Gastrocnemius medialis (tissue), 4 donors: Measurements from ENCODE around the gene DPP3. TPM values are rescaled to one million over a fixed set of nuclear protein-coding genes. Genes with fewer than 3 reads are reported as not detected.
A peak's percentile ranks its signal among the peaks of the same experiment; 100 is the strongest.

Experiments used
- ATAC-seq, 2 donors: fragments of 150-250 bp; one replicate each; pipeline ENCODE4 v1.9.1; 2016
- DNase-seq, 2 donors: peaks; one replicate each; pipeline ENCODE4 v3.0.0-alpha.2; 2019
- H3K27ac ChIP-seq, 4 donors: fragments of 200-600 bp; sonication (generic); 1 replicate in 1 of 4; 2 replicates in 3 of 4; pipeline ENCODE4 v1.5.1; 2016 to 2018; ENCODE audit warnings: mild to moderate bottlenecking in 2 of 4, moderate library complexity in 1 of 4
- H3K27me3 ChIP-seq, 3 donors: fragments of 200-600 bp; sonication (generic) in 2 of 3; 1 replicate in 1 of 3; 2 replicates in 2 of 3; pipeline versions ENCODE4 v1.5.1 to v1.6.0; 2016 to 2019; ENCODE audit warnings: mild to moderate bottlenecking in 1 of 3, moderate library complexity in 1 of 3
- H3K36me3 ChIP-seq, 2 donors: fragments of 200-600 bp; sonication (generic) in 1 of 2; one replicate each; pipeline ENCODE4 v1.5.1; 2017 to 2018
- H3K4me1 ChIP-seq, 2 donors: fragments of 200-600 bp; sonication (generic) in 1 of 2; one replicate each; pipeline ENCODE4 v1.5.1; 2016 to 2017; ENCODE audit warnings: mild to moderate bottlenecking in 2 of 2
- H3K4me3 ChIP-seq, 4 donors: fragments of 200-600 bp; sonication (generic) in 3 of 4; 1 replicate in 1 of 4; 2 replicates in 3 of 4; pipeline ENCODE4 v1.5.1; 2016 to 2019; ENCODE audit warnings: mild to moderate bottlenecking in 2 of 4
- H3K9me3 ChIP-seq, 3 donors: fragments of 200-600 bp; sonication (generic) in 2 of 3; 1 replicate in 1 of 3; 2 replicates in 2 of 3; pipeline ENCODE4 v1.5.1; 2016 to 2019
- POLR2A ChIP-seq, 2 donors: fragments of 450-650 bp; IDR thresholded peaks; one replicate each; pipeline ENCODE4 v1.6.1; 2017; ENCODE audit warnings: antibody characterized with exemption in 2 of 2, mild to moderate bottlenecking in 2 of 2, moderate library complexity in 2 of 2
- in situ Hi-C, 4 donors: fragments of 200-750 bp; cut with MboI; loops; one replicate each; pipeline versions ENCODE4 v1.15.0 to v1.8.0; 2017; ENCODE audit warnings: low sequenced_read_pairs in 4 of 4
- intact Hi-C: fragments of 100-400 bp; cut with DNase I; formaldehyde crosslinking; loops from one replicate; pipeline ENCODE4 v1.15.1; 2023; ENCODE audit warnings: low total_unique reads
- total RNA-seq, 4 donors: library from RNA; depleted of rRNA; stranded (reverse); fragments of >200 nt; gene quantifications; one replicate each; pipeline versions ENCODE4 v1.1.0 to v1.2.3, GENCODE V29; 2016
- TF ChIP-seq, protein P1 (sequence below), 5 experiments: fragments of 450-650 bp in 3 of 5; fragments of 200-600 bp in 2 of 5; sonication (generic) in 2 of 5; IDR thresholded peaks in 4 of 5; conservative IDR thresholded peaks in 1 of 5; 1 replicate in 4 of 5; 2 replicates in 1 of 5; pipeline ENCODE4 v1.5.1; 2016 to 2019; ENCODE audit warnings: antibody characterized with exemption in 5 of 5, mild to moderate bottlenecking in 3 of 5, moderate library complexity in 3 of 5

The DPP3 gene
- total RNA-seq, 4 donors from 2014 or later, result 28.5 to 58.5 (median 37.4) TPM

DNA sequence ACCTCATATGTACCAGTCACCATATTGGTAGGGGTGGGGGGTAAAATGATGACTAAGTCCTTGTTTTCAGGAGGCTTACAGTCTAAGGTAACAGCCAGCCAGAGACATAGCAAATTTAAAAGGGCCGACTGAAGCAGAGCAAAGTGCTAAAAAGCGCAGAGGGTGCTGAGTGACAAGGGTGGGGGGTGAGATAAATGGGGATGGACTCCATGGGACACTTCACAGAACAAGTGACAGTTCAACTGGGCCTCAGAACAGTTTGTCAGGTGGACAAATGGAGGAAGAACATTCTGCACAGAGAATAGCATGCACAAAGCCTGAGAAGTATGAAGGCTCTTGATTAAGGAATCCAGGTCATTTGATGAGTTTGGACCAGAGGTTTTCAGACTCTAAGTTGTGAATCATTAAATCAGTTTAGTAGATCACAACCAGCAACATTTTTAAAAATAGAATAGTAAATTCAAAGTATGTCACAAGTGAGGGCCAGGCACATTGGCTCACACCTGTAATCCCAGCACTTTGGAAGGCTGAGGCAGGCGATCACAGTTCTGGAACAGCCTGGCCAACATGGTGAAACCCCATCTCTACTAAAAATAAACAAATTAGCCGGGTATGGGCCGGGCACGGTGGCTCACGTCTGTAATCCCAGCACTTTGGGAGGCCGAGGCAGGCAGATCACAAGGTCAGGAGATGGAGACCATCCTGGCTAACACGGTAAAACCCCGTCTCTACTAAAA, 44.2 kb downstream of the DPP3 start:
- Histone ChIP-seq H3K9me3 (no peaks in the 10 kb centered on the region), H3K4me3 (no peak overlapping the region), H3K27ac (peak overlapping the region in 3 of 4 donors; percentile 69 to 82 (median 75)), H3K4me1 (peaks cover 0 to 12% of the 10 kb centered on the region in 2 donors), H3K36me3 (peaks cover 0 to 40% of the 10 kb centered on the region in 2 donors), H3K27me3 (no peaks in the 10 kb centered on the region)
- in situ Hi-C loops (no loop called here), intact Hi-C loops (loop anchor here (1.0 kb wide), 1 partner anchor 22 kb away; the partner anchor contains the start of genes ACTN3 and ZDHHC24)
- DNase-seq (peak in 1 of 2 donors; percentile 63), ATAC-seq (peak in 1 of 2 donors; percentile 88)
- TF ChIP-seq, protein P1, sequence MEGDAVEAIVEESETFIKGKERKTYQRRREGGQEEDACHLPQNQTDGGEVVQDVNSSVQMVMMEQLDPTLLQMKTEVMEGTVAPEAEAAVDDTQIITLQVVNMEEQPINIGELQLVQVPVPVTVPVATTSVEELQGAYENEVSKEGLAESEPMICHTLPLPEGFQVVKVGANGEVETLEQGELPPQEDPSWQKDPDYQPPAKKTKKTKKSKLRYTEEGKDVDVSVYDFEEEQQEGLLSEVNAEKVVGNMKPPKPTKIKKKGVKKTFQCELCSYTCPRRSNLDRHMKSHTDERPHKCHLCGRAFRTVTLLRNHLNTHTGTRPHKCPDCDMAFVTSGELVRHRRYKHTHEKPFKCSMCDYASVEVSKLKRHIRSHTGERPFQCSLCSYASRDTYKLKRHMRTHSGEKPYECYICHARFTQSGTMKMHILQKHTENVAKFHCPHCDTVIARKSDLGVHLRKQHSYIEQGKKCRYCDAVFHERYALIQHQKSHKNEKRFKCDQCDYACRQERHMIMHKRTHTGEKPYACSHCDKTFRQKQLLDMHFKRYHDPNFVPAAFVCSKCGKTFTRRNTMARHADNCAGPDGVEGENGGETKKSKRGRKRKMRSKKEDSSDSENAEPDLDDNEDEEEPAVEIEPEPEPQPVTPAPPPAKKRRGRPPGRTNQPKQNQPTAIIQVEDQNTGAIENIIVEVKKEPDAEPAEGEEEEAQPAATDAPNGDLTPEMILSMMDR (IDR thresholded peaks at IDR 0.05 in 4 of 5, conservative IDR thresholded peaks at IDR 0.05 in 1 of 5), result no peak
- TF ChIP-seq POLR2A (IDR thresholded peaks at IDR 0.05), result no peak

- ATAC-seq (no peak), DNase-seq (no peak)
- Histone ChIP-seq H3K4me1 (peaks cover 0 to 11% of the 10 kb centered on the region in 2 donors), H3K4me3 (no peak overlapping the region), H3K9me3 (no peaks in the 10 kb centered on the region), H3K27me3 (no peaks in the 10 kb centered on the region), H3K36me3 (peaks cover 0 to 7% of the 10 kb centered on the region in 2 donors), H3K27ac (no peak overlapping the region)
- in situ Hi-C loops (no loop called here), intact Hi-C loops (no loop called here)
- no peak for TF ChIP-seq POLR2A (IDR thresholded peaks at IDR 0.05)
- TF ChIP-seq, protein P1 (IDR thresholded peaks at IDR 0.05 in 4 of 5, conservative IDR thresholded peaks at IDR 0.05 in 1 of 5), result no peak
Observed at GRCh38 chr11:66529069-66529468, 48.8 kb downstream of the DPP3 start.

DNA sequence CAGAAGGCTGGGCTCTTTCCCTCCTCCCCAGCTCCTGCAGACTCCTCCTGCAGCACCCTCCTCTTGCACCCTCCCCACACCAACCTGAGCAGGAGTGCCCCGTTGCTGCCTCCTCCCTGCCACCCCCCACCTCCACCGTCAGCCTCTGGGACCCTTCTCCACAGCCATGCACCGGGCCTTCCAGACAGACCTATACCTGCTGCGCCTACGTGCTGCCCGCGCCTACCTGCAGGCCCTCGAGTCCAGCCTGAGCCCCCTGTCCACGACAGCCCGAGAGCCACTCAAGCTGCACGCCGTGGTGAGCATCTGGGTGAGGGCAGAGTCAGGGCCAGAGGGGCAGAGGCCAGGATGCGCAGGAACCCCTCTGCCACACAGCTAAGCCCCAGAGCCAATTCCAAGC, 49.4 kb downstream of the DPP3 start:
- in situ Hi-C loops, result no loop called here
- DNase-seq (no peak), ATAC-seq (no peak)
- TF ChIP-seq POLR2A (IDR thresholded peaks at IDR 0.05), result no peak
- TF ChIP-seq, protein P1 (IDR thresholded peaks at IDR 0.05 in 4 of 5, conservative IDR thresholded peaks at IDR 0.05 in 1 of 5), result no peak
- intact Hi-C loops, result no loop called here
- H3K9me3 ChIP-seq, result no peaks in the 10 kb centered on the region
- H3K27ac ChIP-seq, result no peak overlapping the region
- H3K27me3 ChIP-seq, result no peaks in the 10 kb centered on the region
- no peak overlapping the region for H3K4me3 ChIP-seq
- H3K4me1 ChIP-seq, result peaks cover 0 to 7% of the 10 kb centered on the region in 2 donors
- H3K36me3 ChIP-seq, result peaks cover 0 to 7% of the 10 kb centered on the region in 2 donors

DNA sequence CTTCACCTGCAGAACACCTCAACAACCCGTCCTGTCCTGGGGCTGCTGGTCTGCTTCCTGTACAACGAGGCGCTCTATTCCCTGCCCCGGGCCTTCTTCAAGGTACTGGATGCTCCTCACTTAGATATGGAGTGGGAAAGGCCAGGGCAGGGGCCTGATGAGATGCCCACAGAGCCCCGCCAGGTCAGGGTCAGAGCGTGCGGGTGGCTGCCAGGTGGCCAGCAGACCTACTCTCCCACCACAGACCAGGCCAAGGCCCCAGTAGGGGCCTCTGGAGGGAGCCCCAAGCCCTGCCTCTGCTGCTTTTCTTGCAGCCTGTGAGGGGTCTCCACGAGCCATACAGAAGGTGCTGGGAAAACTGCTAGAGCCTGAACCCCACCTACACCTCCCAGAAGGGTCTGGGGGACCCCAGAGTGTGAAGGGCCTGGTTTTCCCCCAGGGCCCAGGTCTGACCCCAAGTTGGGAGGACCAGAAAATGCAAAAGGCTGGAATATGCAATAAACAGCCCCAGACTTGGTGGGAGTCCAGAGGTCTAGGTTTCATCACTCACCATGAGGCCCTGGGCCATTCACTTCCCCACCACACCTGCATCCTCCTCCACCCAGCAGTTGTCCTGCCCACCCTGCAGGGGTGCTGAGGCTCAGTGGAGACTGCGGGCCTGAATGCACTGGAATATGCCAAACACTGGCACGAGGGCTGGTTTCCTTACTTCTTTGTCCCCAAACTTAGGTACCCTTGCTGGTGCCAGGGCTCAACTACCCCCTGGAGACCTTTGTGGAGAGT, 50.9 kb downstream of the DPP3 start:
- intact Hi-C loops, result no loop called here
- no peak for TF ChIP-seq POLR2A (IDR thresholded peaks at IDR 0.05)
- Histone ChIP-seq H3K27ac (no peak overlapping the region), H3K36me3 (peaks cover 0 to 10% of the 10 kb centered on the region in 2 donors), H3K9me3 (no peaks in the 10 kb centered on the region), H3K4me1 (no peaks in the 10 kb centered on the region), H3K27me3 (no peaks in the 10 kb centered on the region), H3K4me3 (no peak overlapping the region)
- ATAC-seq, result no peak
- in situ Hi-C loops, result no loop called here
- no peak for DNase-seq

DNA sequence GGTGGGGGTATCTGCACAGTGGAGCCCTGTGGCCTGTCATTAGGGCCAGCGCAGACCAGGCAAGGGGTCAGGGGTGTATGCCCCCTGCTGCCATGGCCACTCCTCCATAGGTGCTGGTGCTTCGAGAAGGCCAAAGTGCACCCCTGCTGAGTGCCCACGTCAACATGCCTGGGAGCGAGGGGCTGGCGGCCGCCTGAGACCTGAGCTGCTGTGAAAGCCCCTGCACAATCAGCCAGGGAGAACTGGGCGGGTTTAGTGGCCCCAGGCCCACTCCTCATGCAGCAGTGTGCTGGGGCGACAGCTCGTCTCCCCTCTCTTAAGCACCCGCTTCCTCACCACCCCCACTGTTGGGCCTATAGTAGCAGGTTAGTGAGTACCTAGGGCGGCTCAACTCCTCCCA, 51.6 kb downstream of the DPP3 start:
- Histone ChIP-seq H3K27ac (no peak overlapping the region), H3K36me3 (peaks cover 0 to 16% of the 10 kb centered on the region in 2 donors), H3K4me3 (no peak overlapping the region), H3K27me3 (no peaks in the 10 kb centered on the region), H3K4me1 (no peaks in the 10 kb centered on the region), H3K9me3 (no peaks in the 10 kb centered on the region)
- no peak for TF ChIP-seq POLR2A (IDR thresholded peaks at IDR 0.05)
- TF ChIP-seq, protein P1 (IDR thresholded peaks at IDR 0.05 in 4 of 5, conservative IDR thresholded peaks at IDR 0.05 in 1 of 5), result no peak
- no peak for ATAC-seq
- in situ Hi-C loops (no loop called here), intact Hi-C loops (no loop called here)
- DNase-seq, result no peak
